HL-60 (cell line): ENCODE results near the gene TPR.

Experiments
- DNase-seq, 2 experiments: peaks; one replicate each; pipeline ENCODE4 v3.0.0-alpha.2; 2010 to 2020; ENCODE audit warnings: low read depth in 1 of 2, low spot score in 1 of 2
- H3K27ac ChIP-seq: fragments of 250-450 bp; sonication (Bioruptor Pico); replicated peaks from 2 replicates; pipeline ENCODE4 v1.5.1; 2020; ENCODE audit warnings: mild to moderate bottlenecking, moderate library complexity
- H3K27me3 ChIP-seq: fragments of 250-450 bp; sonication (Bioruptor Pico); 2 replicates; pipeline ENCODE4 v1.5.1; 2021; ENCODE audit warnings: mild to moderate bottlenecking, moderate library complexity; ENCODE audit not compliant: insufficient read depth, poor library complexity, severe bottlenecking
- H3K4me3 ChIP-seq: replicated peaks from 2 replicates; pipeline ENCODE4 v1.5.1; 2011; ENCODE audit warnings: mild to moderate bottlenecking, control low read depth, low read length; ENCODE audit not compliant: insufficient read depth
- CTCF ChIP-seq: IDR thresholded peaks from one replicate; pipeline ENCODE4 v1.5.1; 2011; ENCODE audit warnings: low read length, control low read depth, inconsistent platforms; ENCODE audit not compliant: insufficient read depth
- GABPA ChIP-seq: IDR thresholded peaks from 2 replicates; pipeline ENCODE4 v1.6.1; 2012; ENCODE audit warnings: low read depth
- POLR2AphosphoS5 ChIP-seq: IDR thresholded peaks from 2 replicates; pipeline ENCODE4 v1.6.1; 2012; ENCODE audit warnings: low read depth
- REST ChIP-seq: IDR thresholded peaks from 2 replicates; pipeline ENCODE4 v1.6.1; 2012; ENCODE audit warnings: low read depth; ENCODE audit not compliant: insufficient replicate concordance
- SPI1 ChIP-seq: IDR thresholded peaks from 2 replicates; pipeline ENCODE4 v1.6.1; 2012; ENCODE audit warnings: low read depth, mild to moderate bottlenecking, borderline replicate concordance

Gene TPR

GRCh38 chr1:186327331-186327730 lies 47.7 kb downstream of the TPR start:
- no peak for DNase-seq
- Histone ChIP-seq H3K27me3 (no peaks in the 10 kb centered on the region), H3K4me3 (no peak overlapping the region), H3K27ac (no peak overlapping the region)
- TF ChIP-seq POLR2AphosphoS5 (no peak), GABPA (no peak), REST (no peak), SPI1 (no peak), CTCF (no peak)

- DNase-seq: no peak
- TF ChIP-seq REST: no peak
- TF ChIP-seq GABPA: no peak
- no peak for TF ChIP-seq POLR2AphosphoS5
- no peak for TF ChIP-seq SPI1
- no peak for TF ChIP-seq CTCF
- Histone ChIP-seq H3K27ac (no peak overlapping the region), H3K4me3 (no peak overlapping the region), H3K27me3 (no peaks in the 10 kb centered on the region)
Observed at GRCh38 chr1:186326009-186326408, 49.0 kb downstream of the TPR start.

GRCh38 chr1:186325239-186325638 lies 49.8 kb downstream of the TPR start:
- no peak for TF ChIP-seq POLR2AphosphoS5
- no peak for TF ChIP-seq SPI1
- no peak for TF ChIP-seq CTCF
- no peak for TF ChIP-seq REST
- TF ChIP-seq GABPA: no peak
- DNase-seq: no peak

More at GRCh38 chr1:186325239-186325638, 49.8 kb downstream of the TPR start:
- Histone ChIP-seq H3K4me3 (no peak overlapping the region), H3K27me3 (no peaks in the 10 kb centered on the region), H3K27ac (no peak overlapping the region)
